ENCODE results near the gene MED13.

The MED13 gene

DNA sequence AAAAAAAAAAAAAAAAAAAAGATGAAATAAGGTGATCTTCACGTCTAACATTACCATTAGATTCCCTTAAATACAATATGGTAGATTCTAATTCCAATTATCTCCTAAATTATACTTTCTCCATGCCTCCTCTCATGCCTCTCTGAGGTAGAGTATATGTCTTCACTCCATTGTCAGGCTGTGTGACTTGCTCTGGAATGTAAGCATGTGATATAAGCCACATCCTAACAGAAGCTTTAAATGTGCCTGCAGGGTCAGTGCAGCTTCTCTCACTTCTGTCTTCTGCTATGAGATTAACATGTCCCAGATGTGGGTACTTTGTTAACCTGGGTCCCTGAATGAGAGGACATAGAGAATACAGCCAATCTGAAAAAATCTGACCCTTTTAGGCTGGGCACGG is 32.6 kb downstream of the MED13 start:
- Histone ChIP-seq H3K4me1 (ENCODE audit: control insufficient read depth, insufficient read depth, low read length) (no peaks in the 10 kb centered on the region), H3K27ac (ENCODE audit: extremely low read depth, low read depth, low read length) (no peak overlapping the region), H3K36me3 (ENCODE audit: control insufficient read depth in 2 of 2, insufficient read depth in 1 of 2, low read length in 2 of 2) (peaks cover 80 to 81% of the 10 kb centered on the region in 2 experiments), H3K9me3 (ENCODE audit: control insufficient read depth, insufficient read depth, low read depth, low read length) (no peaks in the 10 kb centered on the region), H3K4me3 (ENCODE audit: low read depth, low read length) (no peak overlapping the region)
- ChIA-PET POLR2A (no interaction called here), CTCF (interaction anchor here (0.7 kb wide), 1 partner anchor 14 kb away, joined by 3 read pairs; no protein-coding TSS in a partner anchor)
- TF ChIP-seq REST (tag by site-specific recombination; IDR thresholded peaks at IDR 0.05) (no peak), ZNF600 (tag by site-specific recombination; IDR thresholded peaks at IDR 0.05) (0 out of 2 replicates have a peak, but pooled peaks have one; percentile 15), GLIS1 (tag by site-specific recombination; IDR thresholded peaks at IDR 0.05) (no peak), ZBTB1 (tag by site-specific recombination; IDR thresholded peaks at IDR 0.05) (no peak)

DNA sequence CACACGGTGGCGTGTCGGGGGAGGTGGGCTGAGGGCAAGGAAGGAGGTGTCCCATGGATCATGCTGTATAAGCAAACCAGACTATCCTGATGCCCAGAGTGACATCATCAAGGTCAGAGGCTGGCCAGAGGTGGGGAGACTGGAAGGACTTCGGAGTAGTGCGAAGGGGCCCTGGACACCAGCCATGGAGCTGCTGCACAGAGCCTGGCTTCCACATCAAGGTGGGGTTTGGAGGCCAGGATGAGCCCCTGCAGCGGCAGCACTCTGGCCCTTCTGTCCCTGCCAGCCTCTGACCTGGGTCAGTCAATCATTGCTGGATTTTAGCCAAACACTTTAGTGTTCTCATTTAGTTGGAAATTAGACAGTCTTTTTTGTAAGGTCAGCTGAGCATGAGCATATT is 34.8 kb downstream of the MED13 start:
- Histone ChIP-seq H3K36me3 (ENCODE audit: control insufficient read depth in 2 of 2, insufficient read depth in 1 of 2, low read length in 2 of 2) (peaks cover 90 to 92% of the 10 kb centered on the region in 2 experiments), H3K4me3 (ENCODE audit: low read depth, low read length) (no peak overlapping the region), H3K4me1 (ENCODE audit: control insufficient read depth, insufficient read depth, low read length) (no peaks in the 10 kb centered on the region), H3K9me3 (ENCODE audit: control insufficient read depth, insufficient read depth, low read depth, low read length) (no peaks in the 10 kb centered on the region), H3K27ac (ENCODE audit: extremely low read depth, low read depth, low read length) (no peak overlapping the region)
- TF ChIP-seq ZNF707 (tag by site-specific recombination; IDR thresholded peaks at IDR 0.05) = peak; percentile 89; the same call in 1 of the 2 replicates
- TF ChIP-seq ZNF548 (tag by site-specific recombination; IDR thresholded peaks at IDR 0.05) = no peak
- ChIA-PET POLR2A (no interaction called here), CTCF (no interaction called here)

DNA sequence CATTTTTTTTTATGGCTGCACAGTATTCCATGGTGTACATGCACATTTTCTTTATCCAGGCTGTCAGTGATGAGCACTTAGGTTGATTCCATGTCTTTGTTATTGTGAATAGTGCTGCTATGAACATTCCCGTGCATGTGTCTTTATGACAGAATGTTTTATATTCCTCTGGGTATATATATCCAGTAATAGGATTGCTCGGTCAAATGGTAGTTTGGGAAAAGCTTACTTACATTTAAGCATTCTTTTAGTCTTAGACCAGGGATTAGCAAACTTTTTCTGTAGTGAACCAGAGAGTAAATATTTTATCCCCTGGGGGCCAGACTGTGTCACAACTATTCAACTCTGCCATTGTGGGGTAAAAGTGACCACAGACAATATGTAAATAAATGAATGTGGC is 40.2 kb downstream of the MED13 start:
- TF ChIP-seq, protein P1, sequence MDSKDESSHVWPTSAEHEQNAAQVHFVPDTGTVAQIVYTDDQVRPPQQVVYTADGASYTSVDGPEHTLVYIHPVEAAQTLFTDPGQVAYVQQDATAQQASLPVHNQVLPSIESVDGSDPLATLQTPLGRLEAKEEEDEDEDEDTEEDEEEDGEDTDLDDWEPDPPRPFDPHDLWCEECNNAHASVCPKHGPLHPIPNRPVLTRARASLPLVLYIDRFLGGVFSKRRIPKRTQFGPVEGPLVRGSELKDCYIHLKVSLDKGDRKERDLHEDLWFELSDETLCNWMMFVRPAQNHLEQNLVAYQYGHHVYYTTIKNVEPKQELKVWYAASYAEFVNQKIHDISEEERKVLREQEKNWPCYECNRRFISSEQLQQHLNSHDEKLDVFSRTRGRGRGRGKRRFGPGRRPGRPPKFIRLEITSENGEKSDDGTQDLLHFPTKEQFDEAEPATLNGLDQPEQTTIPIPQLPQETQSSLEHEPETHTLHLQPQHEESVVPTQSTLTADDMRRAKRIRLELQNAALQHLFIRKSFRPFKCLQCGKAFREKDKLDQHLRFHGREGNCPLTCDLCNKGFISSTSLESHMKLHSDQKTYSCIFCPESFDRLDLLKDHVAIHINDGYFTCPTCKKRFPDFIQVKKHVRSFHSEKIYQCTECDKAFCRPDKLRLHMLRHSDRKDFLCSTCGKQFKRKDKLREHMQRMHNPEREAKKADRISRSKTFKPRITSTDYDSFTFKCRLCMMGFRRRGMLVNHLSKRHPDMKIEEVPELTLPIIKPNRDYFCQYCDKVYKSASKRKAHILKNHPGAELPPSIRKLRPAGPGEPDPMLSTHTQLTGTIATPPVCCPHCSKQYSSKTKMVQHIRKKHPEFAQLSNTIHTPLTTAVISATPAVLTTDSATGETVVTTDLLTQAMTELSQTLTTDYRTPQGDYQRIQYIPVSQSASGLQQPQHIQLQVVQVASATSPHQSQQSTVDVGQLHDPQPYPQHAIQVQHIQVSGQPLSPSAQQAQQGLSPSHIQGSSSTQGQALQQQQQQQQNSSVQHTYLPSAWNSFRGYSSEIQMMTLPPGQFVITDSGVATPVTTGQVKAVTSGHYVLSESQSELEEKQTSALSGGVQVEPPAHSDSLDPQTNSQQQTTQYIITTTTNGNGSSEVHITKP (tag by site-specific recombination; IDR thresholded peaks at IDR 0.05) = no peak
- no peak overlapping the region for H3K27ac ChIP-seq (ENCODE audit: extremely low read depth, low read depth, low read length)
- no peak overlapping the region for H3K4me3 ChIP-seq (ENCODE audit: low read depth, low read length)
- ChIA-PET CTCF (interaction anchor here (0.5 kb wide), 1 partner anchor 15 kb away, joined by 3 read pairs; no protein-coding TSS in a partner anchor), POLR2A (no interaction called here)
- H3K9me3 ChIP-seq (ENCODE audit: control insufficient read depth, insufficient read depth, low read depth, low read length) = no peaks in the 10 kb centered on the region
- H3K36me3 ChIP-seq (ENCODE audit: control insufficient read depth in 2 of 2, insufficient read depth in 1 of 2, low read length in 2 of 2) = peaks cover 81 to 85% of the 10 kb centered on the region in 2 experiments
- H3K4me1 ChIP-seq (ENCODE audit: control insufficient read depth, insufficient read depth, low read length) = no peaks in the 10 kb centered on the region

GRCh38 chr17:62017912-62018311 is 47.2 kb downstream of the MED13 start:
- POLR2A ChIA-PET = interaction anchor here (0.7 to 0.9 kb wide), 2 partner anchors 10 to 11 kb away, joined by 3 read pairs; no protein-coding TSS in a partner anchor
- CTCF ChIA-PET = no interaction called here
- Histone ChIP-seq H3K27ac (ENCODE audit: extremely low read depth, low read depth, low read length) (no peak overlapping the region), H3K4me3 (ENCODE audit: low read depth, low read length) (no peak overlapping the region), H3K9me3 (ENCODE audit: control insufficient read depth, insufficient read depth, low read depth, low read length) (no peaks in the 10 kb centered on the region), H3K36me3 (ENCODE audit: control insufficient read depth in 2 of 2, insufficient read depth in 1 of 2, low read length in 2 of 2) (peaks cover 68 to 79% of the 10 kb centered on the region in 2 experiments), H3K4me1 (ENCODE audit: control insufficient read depth, insufficient read depth, low read length) (no peaks in the 10 kb centered on the region)
- TF ChIP-seq ZNF704 (tag by site-specific recombination; IDR thresholded peaks at IDR 0.05) (no peak), ZNF548 (tag by site-specific recombination; IDR thresholded peaks at IDR 0.05) (no peak), ZNF175 (tag by site-specific recombination; IDR thresholded peaks at IDR 0.05) (no peak), ZNF138 (tag by site-specific recombination; IDR thresholded peaks at IDR 0.05; ENCODE audit: borderline replicate concordance) (no peak), PRDM6 (tag by site-specific recombination; IDR thresholded peaks at IDR 0.05) (no peak), ZNF274 (IDR thresholded peaks at IDR 0.05; ENCODE audit: low read length) (no peak), ZNF274 (tag by site-specific recombination; IDR thresholded peaks at IDR 0.05; ENCODE audit: borderline replicate concordance) (no peak), ZSCAN4 (tag by site-specific recombination; IDR thresholded peaks at IDR 0.05) (no peak), ZNF169 (tag by site-specific recombination; IDR thresholded peaks at IDR 0.05) (no peak), ZNF530 (tag by site-specific recombination; IDR thresholded peaks at IDR 0.05; ENCODE audit: low read depth) (no peak)
